ENCODE data around the gene CMSS1.

The CMSS1 gene

DNA sequence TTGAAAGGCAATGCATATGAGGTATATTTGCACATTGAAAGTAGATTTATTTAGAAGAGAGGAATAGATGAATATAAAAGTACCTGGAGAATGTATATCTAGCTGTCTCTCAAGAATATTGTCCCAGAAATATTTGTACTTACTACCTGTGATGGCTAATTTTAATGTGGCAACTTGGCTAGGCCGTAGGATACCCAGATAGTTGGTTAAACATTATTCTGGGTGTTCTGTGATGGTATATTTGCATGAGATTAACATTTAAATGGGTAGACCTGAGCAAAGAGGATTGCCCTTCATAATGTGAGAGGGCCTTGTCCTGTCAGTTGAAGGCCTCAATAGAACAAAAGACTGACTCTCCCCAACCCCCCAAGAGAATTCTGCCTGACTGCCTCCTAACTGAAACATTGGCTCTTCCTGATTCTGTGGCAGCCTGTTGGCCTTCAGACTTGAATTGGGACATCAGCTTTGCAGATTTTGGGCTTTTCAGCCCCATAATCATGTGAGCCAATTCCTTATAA is 366.0 kb downstream of the CMSS1 start:
- no peak for DNase-seq (ENCODE audit: low read depth)

DNA sequence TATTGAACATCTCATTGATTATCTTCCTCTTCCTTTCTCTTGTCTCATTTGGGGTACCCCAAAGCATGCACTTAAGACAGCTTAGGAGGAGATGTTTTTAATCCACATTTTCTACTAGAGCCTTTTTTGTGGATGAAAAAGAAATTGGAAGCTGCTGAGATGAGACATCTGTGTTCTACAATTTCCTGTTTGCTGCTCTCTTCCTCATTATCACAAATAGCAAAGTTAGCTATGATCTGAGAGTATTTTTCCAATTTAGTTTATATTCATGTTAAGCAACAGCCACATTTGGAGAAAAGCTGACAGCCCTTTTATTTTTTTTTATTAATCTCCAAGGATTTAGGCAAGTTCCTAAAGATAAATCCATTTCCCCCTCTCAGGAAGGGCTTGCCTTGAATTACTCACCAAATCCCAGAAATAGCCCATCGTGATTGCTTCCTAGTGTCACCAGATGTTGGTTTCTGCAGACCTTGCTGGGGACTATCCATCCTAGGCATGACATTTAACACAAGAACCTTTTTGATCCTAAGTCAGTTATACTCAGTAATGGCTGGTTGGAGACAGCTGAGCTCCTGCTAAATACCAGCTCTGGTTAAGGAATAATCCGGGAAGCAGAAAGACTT is 367.4 kb downstream of the CMSS1 start:
- no peak for DNase-seq (ENCODE audit: low read depth)

DNA sequence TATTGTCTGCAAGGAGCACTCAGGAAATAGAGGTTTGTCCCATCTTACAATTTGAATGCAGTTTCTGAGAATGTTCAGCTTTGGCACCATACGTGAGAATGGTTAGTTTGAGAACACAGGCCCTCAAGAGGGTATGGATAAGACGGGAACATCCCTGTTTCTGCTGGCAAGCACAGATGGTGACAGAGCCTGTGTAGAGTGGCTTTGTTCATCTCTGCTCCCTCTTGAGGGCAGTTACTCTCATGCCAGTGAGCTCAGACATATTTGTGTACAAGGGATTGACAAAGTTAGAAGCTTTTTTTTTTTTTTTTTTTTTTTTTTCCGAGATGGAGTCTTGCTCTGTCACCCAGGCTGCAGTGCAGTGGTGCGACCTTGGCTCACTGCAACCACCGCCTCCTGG is 368.2 kb downstream of the CMSS1 start:
- no peak for DNase-seq (ENCODE audit: low read depth)

GRCh38 chr3:100189444-100189964 is 371.8 kb downstream of the CMSS1 start:
- DNase-seq (ENCODE audit: low read depth): no peak

DNA sequence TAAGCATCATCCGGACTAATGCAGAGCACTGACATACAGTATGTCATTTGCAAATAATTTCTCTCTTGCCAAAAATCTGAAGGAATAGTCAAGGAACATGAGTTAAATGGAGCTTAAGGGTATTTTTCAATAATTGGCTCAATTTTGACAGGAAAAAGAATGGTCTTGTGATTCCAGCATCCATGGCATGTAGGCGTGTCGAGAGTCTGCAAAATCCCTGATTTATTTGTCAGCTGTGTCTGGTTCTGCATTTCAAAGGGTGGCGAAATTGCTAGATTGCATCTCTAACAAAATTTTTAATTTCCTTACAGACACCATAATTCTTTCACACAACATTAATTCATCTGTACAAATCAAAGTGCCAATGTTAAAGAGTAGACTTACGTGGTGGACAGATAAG is 377.7 kb downstream of the CMSS1 start:
- DNase-seq (ENCODE audit: low read depth): no peak

DNA sequence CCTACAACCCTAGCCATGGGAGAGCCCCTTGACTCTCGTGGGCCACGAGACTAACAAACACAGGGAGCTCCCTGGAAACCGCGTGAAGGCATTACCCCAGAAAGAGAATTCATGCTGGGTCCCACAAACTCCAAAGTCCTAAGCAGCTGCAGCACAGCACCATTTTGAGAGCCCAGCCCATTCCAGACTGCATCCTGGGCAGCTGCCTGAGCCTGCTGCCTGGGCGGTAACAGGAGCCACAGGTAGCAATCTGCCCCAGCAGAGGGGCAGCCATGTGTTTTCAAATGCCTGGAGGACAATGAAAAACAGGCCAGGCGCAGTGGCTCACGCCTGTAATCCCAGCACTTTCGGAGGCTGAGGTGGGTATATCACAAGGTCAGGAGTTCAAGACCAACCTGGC is 380.2 kb downstream of the CMSS1 start:
- DNase-seq (ENCODE audit: low read depth): no peak

GRCh38 chr3:100198579-100199269 is 381.1 kb downstream of the CMSS1 start:
- DNase-seq (ENCODE audit: low read depth): no peak

- DNase-seq (ENCODE audit: low read depth): peak; percentile 35
Measured at GRCh38 chr3:100205171-100205570, 387.5 kb downstream of the CMSS1 start.

DNA sequence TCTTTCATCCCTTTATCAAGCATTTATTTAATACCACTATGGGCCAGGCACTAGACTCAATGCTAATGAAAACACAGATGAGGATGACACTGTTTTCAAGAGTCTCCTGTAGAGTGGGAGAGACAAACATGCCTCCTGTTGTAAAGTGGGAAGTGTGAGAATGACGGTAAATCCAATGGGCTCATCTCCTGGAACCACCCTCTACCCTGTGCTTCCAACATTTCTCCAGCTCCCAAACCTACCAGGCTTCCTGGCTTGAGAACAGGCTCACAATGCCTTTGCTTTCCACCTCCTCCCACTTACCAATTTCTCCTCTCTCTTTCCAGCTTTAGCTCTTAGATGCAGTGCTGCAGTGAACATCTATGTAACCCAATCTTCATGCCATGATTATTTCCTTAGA is 389.0 kb downstream of the CMSS1 start:
- DNase-seq (ENCODE audit: low read depth): no peak

GRCh38 chr3:100207886-100208285 is 390.2 kb downstream of the CMSS1 start:
- DNase-seq (ENCODE audit: low read depth): no peak

DNA sequence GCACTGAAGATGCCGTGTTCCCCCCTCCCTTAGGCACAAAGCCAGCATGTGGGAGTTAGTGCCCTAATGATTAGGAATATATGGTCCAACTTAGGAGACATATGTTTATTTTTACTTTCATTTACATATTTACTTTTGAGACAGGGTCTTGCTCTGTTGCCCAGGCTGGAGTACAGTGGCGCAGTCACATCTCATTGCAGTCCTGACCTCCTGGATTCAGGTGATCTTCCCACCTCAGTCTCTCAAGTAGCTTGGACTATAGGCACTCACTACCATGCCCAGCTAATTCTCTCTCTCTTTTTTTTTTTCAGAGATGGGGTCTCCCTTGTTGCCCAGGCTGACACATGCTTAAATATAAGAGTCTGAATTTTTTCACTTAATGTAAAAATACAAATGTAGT is 391.5 kb downstream of the CMSS1 start:
- DNase-seq (ENCODE audit: low read depth): no peak

DNA sequence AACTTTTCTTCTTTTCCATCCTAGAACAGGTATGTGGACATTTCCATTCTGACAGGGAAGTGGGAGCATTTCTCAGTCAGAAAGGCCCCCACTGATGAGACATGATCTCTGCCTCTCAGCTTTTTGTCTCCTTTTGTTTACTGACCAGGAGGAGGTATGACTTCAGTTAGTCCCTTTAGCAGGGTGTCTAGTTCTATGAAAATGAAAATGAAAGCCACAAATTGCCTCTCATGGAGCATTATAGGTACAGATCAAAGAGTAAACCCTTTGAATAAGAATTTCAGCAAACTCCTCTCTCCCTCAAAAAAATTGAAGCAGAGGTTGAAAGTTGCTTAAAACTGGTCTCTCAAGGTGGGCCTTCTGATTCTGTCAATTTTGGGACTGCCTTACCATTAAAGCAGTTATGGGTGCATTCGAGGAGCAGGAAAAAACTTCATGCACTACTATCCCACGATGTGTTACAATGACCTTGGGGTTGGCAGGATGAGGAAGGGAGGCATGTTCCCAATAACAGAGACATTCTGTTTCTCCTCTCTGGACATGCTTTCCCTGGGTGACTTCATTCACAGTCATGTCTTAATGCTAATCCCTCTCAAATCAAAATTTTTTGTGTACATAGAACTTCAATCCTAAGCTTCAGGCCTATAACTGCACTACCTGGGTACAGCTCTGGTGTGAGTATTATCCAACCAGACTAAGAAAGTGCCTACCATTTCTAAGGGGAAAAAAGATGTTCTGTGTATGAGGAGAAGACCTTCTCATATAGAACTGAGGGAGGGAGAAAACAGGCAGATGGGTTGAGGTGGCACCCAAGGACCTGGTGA is 392.5 kb downstream of the CMSS1 start:
- peak; percentile 42 for DNase-seq (ENCODE audit: low read depth)

DNA sequence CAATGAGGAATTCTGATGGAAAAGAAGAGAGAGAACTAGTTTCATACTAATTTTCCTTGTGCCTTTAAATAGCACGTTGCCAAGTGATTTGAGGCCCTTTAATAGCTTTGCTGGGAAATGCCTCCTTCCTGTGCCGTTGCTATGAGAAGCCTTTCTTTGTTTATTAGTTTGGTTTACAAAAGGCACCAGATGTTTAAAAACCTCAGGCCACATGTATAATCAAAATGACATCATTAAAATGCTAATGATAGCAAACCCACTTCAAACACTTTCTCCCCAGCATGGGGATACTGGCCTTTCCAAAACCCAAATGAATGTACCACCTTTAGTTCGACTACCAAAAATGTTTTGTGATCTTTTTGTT is 393.1 kb downstream of the CMSS1 start:
- peak; percentile 96 for DNase-seq (ENCODE audit: low read depth)

DNA sequence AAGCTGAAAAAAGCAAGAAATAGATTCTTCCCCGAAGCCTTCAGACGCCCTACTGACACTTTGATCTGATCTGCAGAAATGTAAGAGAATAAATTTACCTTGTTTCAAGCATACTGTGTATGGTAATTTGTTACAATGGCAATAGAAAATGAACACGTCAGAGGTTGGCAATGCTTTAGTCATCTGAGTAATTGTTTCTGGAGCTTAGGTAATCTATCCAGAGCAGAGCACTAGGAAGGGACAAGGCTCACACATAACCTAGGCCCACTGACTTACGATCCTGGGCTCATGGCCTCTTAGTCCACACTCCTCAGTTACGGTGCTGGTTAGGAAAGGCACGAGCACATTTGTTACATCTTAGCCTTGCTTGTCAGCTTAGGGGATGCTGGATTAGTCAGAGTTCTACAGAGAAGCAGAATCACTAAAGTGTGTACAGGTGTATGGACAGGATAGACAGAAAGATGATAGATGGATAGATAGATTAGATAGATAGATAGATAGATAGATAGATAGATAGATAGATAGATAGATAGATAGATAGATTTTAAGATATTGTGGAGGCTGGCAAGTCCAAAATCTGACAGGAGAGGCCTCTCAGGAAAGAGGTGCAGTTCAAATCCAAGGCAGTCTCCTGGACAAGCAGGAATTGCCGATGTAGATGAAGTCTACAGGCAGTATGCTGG is 396.4 kb downstream of the CMSS1 start:
- peak; percentile 14 for DNase-seq (ENCODE audit: low read depth)

GRCh38 chr3:100214574-100214964 is 396.9 kb downstream of the CMSS1 start:
- DNase-seq (ENCODE audit: low read depth): no peak

GRCh38 chr3:100216713-100217112 is 399.1 kb downstream of the CMSS1 start:
- no peak for DNase-seq (ENCODE audit: low read depth)

DNA sequence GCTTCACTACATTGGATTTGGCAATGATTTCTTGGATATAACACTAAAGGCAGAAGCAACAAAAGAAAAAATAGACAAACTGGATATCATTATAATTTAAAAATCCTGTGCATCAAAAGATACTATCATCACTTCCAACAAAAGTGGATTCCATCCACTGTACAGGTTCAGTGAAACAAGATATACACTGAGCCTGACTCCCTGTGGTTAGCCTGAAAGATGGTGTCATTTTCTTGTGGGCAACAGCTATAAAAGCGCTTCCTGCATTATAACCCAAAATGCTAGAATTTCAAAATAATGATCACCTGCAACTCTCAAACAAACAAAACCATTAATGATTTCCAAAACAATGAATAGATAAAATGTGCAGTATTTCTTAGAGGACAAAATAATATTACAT is 403.5 kb downstream of the CMSS1 start:
- DNase-seq (ENCODE audit: low read depth): no peak

- no peak for DNase-seq (ENCODE audit: low read depth)
Measured at GRCh38 chr3:100225193-100225592, 407.5 kb downstream of the CMSS1 start.

GRCh38 chr3:100225883-100226282 is 408.2 kb downstream of the CMSS1 start:
- DNase-seq (ENCODE audit: low read depth): no peak

DNA sequence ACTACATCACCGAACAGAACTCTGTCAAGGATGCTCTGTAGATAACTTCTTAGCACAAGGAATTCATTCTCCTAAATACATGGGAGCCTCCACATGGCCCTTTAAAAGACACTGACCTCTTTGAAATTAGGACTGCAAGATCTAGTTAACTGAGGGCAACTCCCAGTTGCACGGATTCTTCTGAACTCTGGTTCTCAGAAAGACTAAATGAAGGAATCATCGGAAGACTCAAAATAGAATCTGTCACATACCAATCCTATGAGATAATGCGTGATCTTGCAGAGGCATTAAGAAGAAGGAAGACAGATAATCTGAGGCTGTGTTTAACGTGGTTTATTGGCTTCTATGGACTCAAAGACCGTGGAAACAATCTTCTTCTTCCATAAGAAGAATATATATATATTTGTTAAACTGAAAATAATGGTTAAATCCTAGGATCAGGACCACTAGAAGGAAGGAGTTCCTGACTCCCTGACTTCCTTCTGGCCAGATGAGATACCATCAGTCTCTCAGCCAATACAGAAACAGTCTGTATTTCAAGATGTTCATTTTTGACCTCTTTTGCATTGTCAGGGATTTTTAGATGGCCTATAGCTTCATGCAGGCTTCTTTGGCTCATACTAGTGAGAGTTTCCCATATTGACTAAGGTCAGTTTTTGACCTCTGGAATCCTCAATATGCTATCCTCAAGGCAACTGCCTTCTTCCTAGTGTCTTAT is 409.2 kb downstream of the CMSS1 start:
- DNase-seq (ENCODE audit: low read depth): no peak

DNA sequence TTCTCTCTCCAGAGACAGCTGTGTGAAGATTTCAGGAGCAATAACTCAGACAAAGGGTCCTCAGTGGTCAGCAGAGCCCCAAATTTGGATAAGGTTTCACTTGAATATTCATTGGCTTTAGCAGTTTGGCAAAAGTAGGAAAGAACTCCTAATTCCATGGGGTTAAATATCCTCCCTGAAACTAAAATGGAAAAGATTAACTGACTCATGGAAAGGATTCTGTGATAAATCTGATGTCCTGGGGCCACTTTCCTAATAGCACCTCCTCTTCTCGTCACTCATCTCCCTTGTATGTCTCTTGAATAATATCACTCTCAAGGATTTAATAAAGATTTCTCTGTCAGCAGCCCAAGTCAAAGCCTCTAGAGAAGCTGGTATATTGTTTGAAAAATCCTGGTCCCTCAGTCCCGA is 409.9 kb downstream of the CMSS1 start:
- no peak for DNase-seq (ENCODE audit: low read depth)

DNA sequence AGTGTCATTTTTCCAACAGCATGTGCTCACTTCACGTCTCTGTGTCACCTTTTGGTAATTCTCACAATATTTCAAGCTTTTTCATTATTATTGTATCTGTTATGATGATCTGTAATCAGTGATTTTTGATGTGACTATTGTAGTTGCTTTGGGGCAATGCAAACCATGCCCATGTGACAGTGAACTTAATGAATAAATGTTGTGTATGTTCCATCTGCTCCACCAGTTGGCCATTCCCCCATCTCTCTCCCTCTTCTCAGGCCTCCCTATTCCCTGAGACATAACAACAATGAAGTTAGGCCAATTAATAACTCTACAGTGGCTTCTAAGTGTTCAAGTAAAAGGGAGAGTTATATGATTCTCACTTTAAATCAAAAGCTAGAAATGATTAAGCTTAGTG is 410.6 kb downstream of the CMSS1 start:
- no peak for DNase-seq (ENCODE audit: low read depth)

Measured in fibroblast of gingiva (primary cell).